ENCODE measurements around the gene TASP1.

TASP1 gene

GRCh38 chr20:13401596-13401995, 237.1 kb downstream of the TASP1 start:
- Histone ChIP-seq H3K4me3 (no peak overlapping the region), H4K20me1 (no peaks in the 10 kb centered on the region), H3K4me1 (peaks cover 0 to 24% (median 16%) of the 10 kb centered on the region in 10 experiments; a peak in 15 of 20 replicates), H3K4me2 (no peak overlapping the region), H3K27ac (no peak overlapping the region), H3K36me3 (no peaks in the 10 kb centered on the region), H3K27me3 (no peaks in the 10 kb centered on the region), H3K9ac (no peak overlapping the region), H3K9me3 (replicated peaks in 1 of 11) (no peaks in the 10 kb centered on the region)
- TF ChIP-seq Cebpa-rat (IDR thresholded peaks at IDR 0.05), result no peak

- H3K27me3 ChIP-seq, result no peaks in the 10 kb centered on the region
- H3K4me3 ChIP-seq, result no peak overlapping the region
- H3K36me3 ChIP-seq, result no peaks in the 10 kb centered on the region
- H3K27ac ChIP-seq, result no peak overlapping the region
- no peaks in the 10 kb centered on the region for H3K9me3 ChIP-seq (replicated peaks in 1 of 11)
- H3K4me2 ChIP-seq, result no peak overlapping the region
- H3K4me1 ChIP-seq, result peaks cover 0 to 33% (median 18%) of the 10 kb centered on the region in 10 experiments; a peak in 15 of 20 replicates
- no peak for TF ChIP-seq Cebpa-rat (IDR thresholded peaks at IDR 0.05)
- H4K20me1 ChIP-seq, result no peaks in the 10 kb centered on the region
- H3K9ac ChIP-seq, result no peak overlapping the region
Observed at GRCh38 chr20:13400453-13400852, 238.3 kb downstream of the TASP1 start.

GRCh38 chr20:13397300-13397724, 241.4 kb downstream of the TASP1 start:
- Histone ChIP-seq H4K20me1 (no peaks in the 10 kb centered on the region), H3K27me3 (no peaks in the 10 kb centered on the region), H3K27ac (no peak overlapping the region), H3K9me3 (replicated peaks in 1 of 11) (peaks cover 0 to 12% (median 0%) of the 10 kb centered on the region in 11 experiments; a peak in 5 of 22 replicates), H3K9ac (no peak overlapping the region), H3K4me2 (peak overlapping the region in 8 of 11 experiments; percentile 5 to 60 (median 45); a peak in 14 of 22 replicates), H3K4me1 (peaks cover 0 to 33% (median 18%) of the 10 kb centered on the region in 10 experiments; a peak in 15 of 20 replicates), H3K36me3 (peaks cover 0 to 15% (median 11%) of the 10 kb centered on the region in 11 experiments; a peak in 14 of 22 replicates), H3K4me3 (no peak overlapping the region)
- TF ChIP-seq Cebpa-rat (IDR thresholded peaks at IDR 0.05), result no peak

GRCh38 chr20:13396826-13397225, 241.9 kb downstream of the TASP1 start:
- H3K4me1 ChIP-seq, result peaks cover 0 to 33% (median 18%) of the 10 kb centered on the region in 10 experiments; a peak in 15 of 20 replicates

GRCh38 chr20:13396022-13396421, 242.7 kb downstream of the TASP1 start:
- H3K36me3 ChIP-seq, result peaks cover 0 to 16% (median 12%) of the 10 kb centered on the region in 11 experiments; a peak in 14 of 22 replicates
- no peak overlapping the region for H3K27ac ChIP-seq
- peaks cover 0 to 12% (median 0%) of the 10 kb centered on the region in 11 experiments; a peak in 5 of 22 replicates for H3K9me3 ChIP-seq (replicated peaks in 1 of 11)
- H3K4me3 ChIP-seq, result no peak overlapping the region
- H3K27me3 ChIP-seq, result no peaks in the 10 kb centered on the region
- no peak for TF ChIP-seq Cebpa-rat (IDR thresholded peaks at IDR 0.05)
- H4K20me1 ChIP-seq, result no peaks in the 10 kb centered on the region
- H3K4me1 ChIP-seq, result peaks cover 0 to 33% (median 18%) of the 10 kb centered on the region in 10 experiments; a peak in 15 of 20 replicates
- no peak overlapping the region for H3K4me2 ChIP-seq
- no peak overlapping the region for H3K9ac ChIP-seq

More at GRCh38 chr20:13396826-13397225, 241.9 kb downstream of the TASP1 start:
- H3K9me3 ChIP-seq (replicated peaks in 1 of 11), result peaks cover 0 to 12% (median 0%) of the 10 kb centered on the region in 11 experiments; a peak in 5 of 22 replicates
- H3K27me3 ChIP-seq, result no peaks in the 10 kb centered on the region
- peak overlapping the region in 1 of 11 experiments; percentile 60; a peak in 3 of 22 replicates for H3K4me2 ChIP-seq
- no peak overlapping the region for H3K9ac ChIP-seq
- no peaks in the 10 kb centered on the region for H4K20me1 ChIP-seq
- TF ChIP-seq Cebpa-rat (IDR thresholded peaks at IDR 0.05), result no peak
- peaks cover 0 to 16% (median 11%) of the 10 kb centered on the region in 11 experiments; a peak in 14 of 22 replicates for H3K36me3 ChIP-seq
- no peak overlapping the region for H3K27ac ChIP-seq
- no peak overlapping the region for H3K4me3 ChIP-seq

GRCh38 chr20:13395232-13395631, 243.5 kb downstream of the TASP1 start:
- TF ChIP-seq Cebpa-rat (IDR thresholded peaks at IDR 0.05), result no peak
- Histone ChIP-seq H3K4me3 (no peak overlapping the region), H3K4me2 (no peak overlapping the region), H3K27me3 (no peaks in the 10 kb centered on the region), H4K20me1 (no peaks in the 10 kb centered on the region), H3K9ac (no peak overlapping the region), H3K36me3 (peaks cover 0 to 22% (median 15%) of the 10 kb centered on the region in 11 experiments; a peak in 16 of 22 replicates), H3K27ac (no peak overlapping the region), H3K9me3 (replicated peaks in 1 of 11) (peaks cover 0 to 12% (median 0%) of the 10 kb centered on the region in 11 experiments; a peak in 5 of 22 replicates), H3K4me1 (peaks cover 0 to 33% (median 18%) of the 10 kb centered on the region in 10 experiments; a peak in 15 of 20 replicates)

- no peak for TF ChIP-seq Cebpa-rat (IDR thresholded peaks at IDR 0.05)
- Histone ChIP-seq H4K20me1 (no peaks in the 10 kb centered on the region), H3K27ac (no peak overlapping the region), H3K4me2 (no peak overlapping the region), H3K4me1 (peaks cover 0 to 19% (median 7%) of the 10 kb centered on the region in 10 experiments; a peak in 11 of 20 replicates), H3K27me3 (no peaks in the 10 kb centered on the region), H3K4me3 (no peak overlapping the region), H3K9ac (no peak overlapping the region), H3K9me3 (replicated peaks in 1 of 11) (peaks cover 0 to 24% (median 7%) of the 10 kb centered on the region in 11 experiments; a peak in 18 of 22 replicates), H3K36me3 (peaks cover 19 to 43% (median 30%) of the 10 kb centered on the region in 11 experiments)
Observed at GRCh38 chr20:13392391-13392790, 246.3 kb downstream of the TASP1 start.

GRCh38 chr20:13389115-13389514, 249.6 kb downstream of the TASP1 start:
- no peak for TF ChIP-seq Cebpa-rat (IDR thresholded peaks at IDR 0.05)
- peaks cover 0 to 26% (median 10%) of the 10 kb centered on the region in 11 experiments; a peak in 18 of 22 replicates for H3K9me3 ChIP-seq (replicated peaks in 1 of 11)

GRCh38 chr20:13384132-13384531, 254.6 kb downstream of the TASP1 start:
- no peak for TF ChIP-seq Cebpa-rat (IDR thresholded peaks at IDR 0.05)
- Histone ChIP-seq H3K9ac (no peak overlapping the region), H4K20me1 (no peaks in the 10 kb centered on the region), H3K27me3 (no peaks in the 10 kb centered on the region), H3K36me3 (peaks cover 20 to 61% (median 34%) of the 10 kb centered on the region in 11 experiments), H3K27ac (no peak overlapping the region), H3K4me1 (no peaks in the 10 kb centered on the region), H3K4me2 (no peak overlapping the region), H3K4me3 (no peak overlapping the region), H3K9me3 (replicated peaks in 1 of 11) (peaks cover 22 to 51% (median 40%) of the 10 kb centered on the region in 11 experiments)

More at GRCh38 chr20:13389115-13389514, 249.6 kb downstream of the TASP1 start:
- no peak overlapping the region for H3K9ac ChIP-seq
- H3K27me3 ChIP-seq, result no peaks in the 10 kb centered on the region
- peaks cover 30 to 63% (median 41%) of the 10 kb centered on the region in 11 experiments for H3K36me3 ChIP-seq
- no peak overlapping the region for H3K27ac ChIP-seq
- H3K4me1 ChIP-seq, result no peaks in the 10 kb centered on the region
- no peaks in the 10 kb centered on the region for H4K20me1 ChIP-seq
- no peak overlapping the region for H3K4me3 ChIP-seq
- H3K4me2 ChIP-seq, result no peak overlapping the region
